ENCODE data around the gene SNX30.

Gene SNX30

GRCh38 chr9:112750016-112750763, at the start of gene SNX30:
TSS of gene SNX30 (plus strand) at chr9:112750760. CDS start at chr9:112751002, 242 bp downstream.
- TF ChIP-seq FOXA1 (IDR thresholded peaks at IDR 0.05) (no peak), PKNOX1 (IDR thresholded peaks at IDR 0.05) (peak; percentile 36; the same call in 1 of the 2 replicates), TARDBP (IDR thresholded peaks at IDR 0.05) (no peak), L3MBTL2 (conservative IDR thresholded peaks at IDR 0.05) (peak; percentile 90), BHLHE40 (IDR thresholded peaks at IDR 0.05; ENCODE audit: borderline replicate concordance) (no peak), SP1 (IDR thresholded peaks at IDR 0.05) (no peak), LEF1 (IDR thresholded peaks at IDR 0.05; ENCODE audit: borderline replicate concordance) (0 out of 2 replicates have a peak, but pooled peaks have one; percentile 45)
- peak; percentile 94 for DNase-seq (ENCODE audit: extremely low spot score)
- POLR2A ChIA-PET = interaction anchor here (1.4 to 1.5 kb wide), 2 partner anchors 12 to 32 kb away, joined by 3 to 9 read pairs; partner anchors contain the start of gene INIP
- CTCF ChIA-PET = interaction anchor here (0.7 kb wide), 1 partner anchor 41 kb away, joined by 4 read pairs; no protein-coding TSS in a partner anchor

GRCh38 chr9:112703304-112703703, 47.3 kb upstream of the SNX30 start:
- TF ChIP-seq L3MBTL2 (conservative IDR thresholded peaks at IDR 0.05) (no peak), ELF4 (IDR thresholded peaks at IDR 0.05) (no peak), FOXK2 (IDR thresholded peaks at IDR 0.05) (no peak), SUZ12 (IDR thresholded peaks at IDR 0.05) (no peak), FOXM1 (IDR thresholded peaks at IDR 0.05; ENCODE audit: borderline replicate concordance) (no peak), SP1 (IDR thresholded peaks at IDR 0.05) (no peak), PKNOX1 (IDR thresholded peaks at IDR 0.05) (no peak)
- DNase-seq (ENCODE audit: extremely low spot score) = no peak
- CTCF ChIA-PET = no interaction called here
- POLR2A ChIA-PET = no interaction called here

- CTCF ChIA-PET = interaction anchor here (0.6 to 1.1 kb wide), 3 partner anchors 9 to 123 kb away, joined by 3 to 4 read pairs (median 3); no protein-coding TSS in a partner anchor
- DNase-seq (ENCODE audit: extremely low spot score) = peak; percentile 44
- POLR2A ChIA-PET = interaction anchor here (1.0 kb wide), 1 partner anchor 326 kb away, joined by 3 read pairs; the partner anchor contains the start of gene HSDL2
- TF ChIP-seq LEF1 (IDR thresholded peaks at IDR 0.05; ENCODE audit: borderline replicate concordance) (no peak), NFRKB (IDR thresholded peaks at IDR 0.05) (no peak), ELF4 (IDR thresholded peaks at IDR 0.05) (no peak), HDGF (IDR thresholded peaks at IDR 0.05; ENCODE audit: borderline replicate concordance) (no peak), FOXK2 (IDR thresholded peaks at IDR 0.05) (no peak)
Measured at GRCh38 chr9:112705768-112706427, 44.7 kb upstream of the SNX30 start.

- CTCF ChIA-PET = interaction anchor here (0.6 to 1.2 kb wide), 4 partner anchors 82 to 613 kb away, joined by 4 to 8 read pairs (median 6); no protein-coding TSS in a partner anchor
- DNase-seq (ENCODE audit: extremely low spot score) = peak; percentile 23
- POLR2A ChIA-PET = interaction anchor here (1.5 kb wide), 1 partner anchor 332 kb away, joined by 6 read pairs; the partner anchor contains the start of gene HSDL2
- TF ChIP-seq PKNOX1 (IDR thresholded peaks at IDR 0.05) (no peak), HDGF (IDR thresholded peaks at IDR 0.05; ENCODE audit: borderline replicate concordance) (no peak), BHLHE40 (IDR thresholded peaks at IDR 0.05; ENCODE audit: borderline replicate concordance) (no peak), FOXA1 (IDR thresholded peaks at IDR 0.05) (no peak), FOXK2 (IDR thresholded peaks at IDR 0.05) (no peak)
Measured at GRCh38 chr9:112711050-112711689, 39.4 kb upstream of the SNX30 start.

GRCh38 chr9:112712678-112713077, 37.9 kb upstream of the SNX30 start:
- ChIA-PET CTCF (no interaction called here), POLR2A (no interaction called here)
- no peak for DNase-seq (ENCODE audit: extremely low spot score)
- TF ChIP-seq PKNOX1 (IDR thresholded peaks at IDR 0.05) (no peak), SP1 (IDR thresholded peaks at IDR 0.05) (no peak), ARNT (IDR thresholded peaks at IDR 0.05) (no peak), LEF1 (IDR thresholded peaks at IDR 0.05; ENCODE audit: borderline replicate concordance) (no peak), ELF4 (IDR thresholded peaks at IDR 0.05) (no peak), FOXK2 (IDR thresholded peaks at IDR 0.05) (no peak), SUZ12 (IDR thresholded peaks at IDR 0.05) (no peak), FOXM1 (IDR thresholded peaks at IDR 0.05; ENCODE audit: borderline replicate concordance) (no peak), ZNF384 (IDR thresholded peaks at IDR 0.05) (no peak), TARDBP (IDR thresholded peaks at IDR 0.05) (no peak), NFRKB (IDR thresholded peaks at IDR 0.05) (no peak), FOXA1 (IDR thresholded peaks at IDR 0.05) (no peak), CTBP1 (IDR thresholded peaks at IDR 0.05; ENCODE audit: borderline replicate concordance) (no peak)

All from HEK293T (cell line).